Endodermal cell (in vitro differentiated cells): ENCODE measurements around the gene TIMM44. TPM values are rescaled to one million over a fixed set of nuclear protein-coding genes. Genes with fewer than 3 reads are reported as not detected.

Experiments
- DNase-seq: peaks from one replicate; pipeline ENCODE4 v3.0.0-alpha.2; 2017
- H3K27ac ChIP-seq: 2 replicates; pipeline ENCODE4 v1.5.1; 2013; ENCODE audit warnings: mild to moderate bottlenecking, low read depth, low read length, moderate library complexity
- H3K27me3 ChIP-seq: 2 replicates; pipeline ENCODE4 v1.6.1; 2013; ENCODE audit warnings: mild to moderate bottlenecking, low read length, moderate library complexity; ENCODE audit not compliant: insufficient read depth, control insufficient read depth, poor library complexity, severe bottlenecking
- H3K36me3 ChIP-seq: 2 replicates; pipeline ENCODE4 v1.7.0; 2013; ENCODE audit warnings: mild to moderate bottlenecking, low read length, moderate library complexity; ENCODE audit not compliant: control insufficient read depth, insufficient read depth
- H3K4me1 ChIP-seq: one replicate; pipeline ENCODE4 v1.7.0; 2013; ENCODE audit warnings: low read length; ENCODE audit not compliant: control insufficient read depth, insufficient read depth
- H3K4me3 ChIP-seq: 2 replicates; pipeline ENCODE4 v1.5.1; 2013; ENCODE audit warnings: mild to moderate bottlenecking, low read length, moderate library complexity
- H3K9ac ChIP-seq: 2 replicates; pipeline ENCODE4 v1.6.1; 2013; ENCODE audit warnings: mild to moderate bottlenecking, low read length, moderate library complexity; ENCODE audit not compliant: poor library complexity, severe bottlenecking; ENCODE audit errors: extremely low read depth
- H3K9me3 ChIP-seq: 2 replicates; pipeline ENCODE4 v1.6.1; 2013; ENCODE audit warnings: mild to moderate bottlenecking, low read length, moderate library complexity; ENCODE audit not compliant: control insufficient read depth
- H3K27ac Mint-ChIP-seq: 2 replicates; pipeline ENCODE4 v1.8.0; 2020; ENCODE audit warnings: mixed read lengths
- H3K27me3 Mint-ChIP-seq: 2 replicates; pipeline ENCODE4 v1.8.0; 2021; ENCODE audit warnings: mild to moderate bottlenecking, mixed read lengths; ENCODE audit not compliant: insufficient read depth
- H3K36me3 Mint-ChIP-seq: 2 replicates; pipeline ENCODE4 v1.8.0; 2020; ENCODE audit warnings: low read depth, mixed read lengths
- H3K4me1 Mint-ChIP-seq: 2 replicates; pipeline ENCODE4 v1.8.0; 2020; ENCODE audit warnings: mixed read lengths
- H3K4me3 Mint-ChIP-seq: 2 replicates; pipeline ENCODE4 v1.8.0; 2020; ENCODE audit warnings: mild to moderate bottlenecking, moderate library complexity, mixed read lengths
- H3K9me3 Mint-ChIP-seq: 2 replicates; pipeline ENCODE4 v1.8.0; 2020; ENCODE audit warnings: mild to moderate bottlenecking, mixed read lengths
- CTCF ChIP-seq: fragments of 200-600 bp; sonication (generic); conservative IDR thresholded peaks from 2 replicates; pipeline ENCODE4 v1.5.0; 2021; ENCODE audit warnings: antibody characterized with exemption, mild to moderate bottlenecking
- WGBS, 2 experiments: methylation state at CpG; one replicate each; pipeline versions ENCODE4 v1.1.5 to v1.1.7; 2013; ENCODE audit warnings: missing lambda C conversion rate in 2 of 2, mixed read lengths in 1 of 2; ENCODE audit not compliant: insufficient coverage in 1 of 2, insufficient read length in 1 of 2; 5-methylcytosine and 5-hydroxymethylcytosine counted together
- total RNA-seq, 2 donors: library from RNA; stranded (reverse); fragmentation: NEBNext Ultra II Directional in 1 of 2; extraction: Animal tissue kit (Norgen Biotek cat#: 25700) in 1 of 2; gene quantifications; 2 replicates in 1 of 2; 3 replicates in 1 of 2; pipeline ENCODE4 v1.2.1, GENCODE V29; 2021

Gene TIMM44
- total RNA-seq, 2 donors from 2014 or later = 78.1 to 80.0 TPM

DNA sequence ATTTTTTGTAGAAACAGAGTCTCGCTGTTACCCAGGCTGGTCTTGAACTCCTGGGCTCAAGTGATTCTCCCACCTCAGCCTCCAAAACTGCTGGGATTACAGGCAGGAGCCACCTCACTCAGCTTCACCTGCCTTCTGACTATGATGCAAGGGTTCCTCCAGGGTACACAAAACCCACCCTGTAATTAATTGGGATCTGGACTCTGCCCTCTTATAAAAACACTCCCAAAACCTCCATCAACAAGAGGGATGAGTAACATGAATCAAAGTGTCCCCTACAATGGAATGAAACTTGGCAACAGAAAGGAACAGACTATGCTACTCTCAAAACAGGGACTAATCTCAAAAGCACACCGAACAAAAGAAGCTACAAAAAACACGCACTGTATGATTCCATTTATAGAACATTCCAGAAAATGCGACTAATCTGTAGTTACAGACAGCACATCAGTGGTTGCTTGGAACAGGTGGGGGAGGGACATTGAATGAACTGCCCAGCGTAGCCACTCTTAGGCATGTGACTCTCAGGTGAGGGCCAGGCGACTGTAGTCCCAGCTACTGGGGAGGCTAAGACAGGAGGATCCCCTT is 66.1 kb downstream of the TIMM44 start:
- Mint-ChIP-seq H3K4me1 (no peaks in the 10 kb centered on the region), H3K9me3 (no peaks in the 10 kb centered on the region), H3K4me3 (no peak overlapping the region), H3K27ac (no peak overlapping the region), H3K27me3 (peaks cover 46% of the 10 kb centered on the region), H3K36me3 (no peaks in the 10 kb centered on the region)
- WGBS, 2 experiments = 84 to 88% methylated on average over 6 of the region's 6 CpGs
- TF ChIP-seq CTCF = no peak
- Histone ChIP-seq H3K36me3 (no peaks in the 10 kb centered on the region), H3K9ac (no peak overlapping the region), H3K27me3 (peaks cover 14% of the 10 kb centered on the region), H3K27ac (no peak overlapping the region), H3K4me3 (no peak overlapping the region), H3K4me1 (no peaks in the 10 kb centered on the region), H3K9me3 (no peaks in the 10 kb centered on the region)
- no peak for DNase-seq

Other genes starting within 250 kb of the TIMM44 start
- not detected for gene FCER2, start 241.5 kb downstream of the TIMM44 start, total RNA-seq
- gene CLEC4G, start 211.6 kb downstream of the TIMM44 start, total RNA-seq = not detected
- gene CD209, start 196.1 kb downstream of the TIMM44 start, total RNA-seq = not detected
- not detected for gene CLEC4M, start 180.4 kb downstream of the TIMM44 start, total RNA-seq
- 1 to 10 TPM; 6.4 to 9.2 TPM for gene EVI5L, start 113.4 kb downstream of the TIMM44 start, total RNA-seq
- gene PRR36, start 69.3 kb downstream of the TIMM44 start, total RNA-seq = 10 to 100 TPM in 1 of 2 donors, 1 to 10 TPM in 1; 9.5 to 20.2 TPM
- gene LRRC8E, start 55.2 kb downstream of the TIMM44 start, total RNA-seq = 1 to 10 TPM; 2.8 to 3.4 TPM
- gene MAP2K7, start 39.8 kb downstream of the TIMM44 start, total RNA-seq = 10 to 100 TPM; 33.4 to 40.0 TPM
- gene TGFBR3L, start 28.8 kb downstream of the TIMM44 start, total RNA-seq = 1 to 10 TPM in 1 of 2 donors, under 1 TPM in 1; 0.84 to 2.2 TPM
- gene SNAPC2, start 23.3 kb downstream of the TIMM44 start, total RNA-seq = 10 to 100 TPM; 11.9 to 14.2 TPM
- gene CTXN1, start 17.5 kb downstream of the TIMM44 start, total RNA-seq = 10 to 100 TPM; 60.1 to 87.2 TPM
- gene ELAVL1, start 62.0 kb upstream of the TIMM44 start, total RNA-seq = 100 to 1,000 TPM; 123 to 149 TPM
- gene CCL25, start 109.1 kb upstream of the TIMM44 start, total RNA-seq = not detected
- 100 to 1,000 TPM; 105 to 143 TPM for gene FBN3, start 205.9 kb upstream of the TIMM44 start, total RNA-seq